HL-60 (cell line): ENCODE measurements around the gene LONP2.
A peak's percentile ranks its signal among the peaks of the same experiment; 100 is the strongest.

Source experiments
- DNase-seq, 2 experiments: peaks; one replicate each; pipeline ENCODE4 v3.0.0-alpha.2; 2010 to 2020; ENCODE audit warnings: low read depth in 1 of 2, low spot score in 1 of 2
- H3K27ac ChIP-seq: fragments of 250-450 bp; sonication (Bioruptor Pico); replicated peaks from 2 replicates; pipeline ENCODE4 v1.5.1; 2020; ENCODE audit warnings: mild to moderate bottlenecking, moderate library complexity
- H3K27me3 ChIP-seq: fragments of 250-450 bp; sonication (Bioruptor Pico); 2 replicates; pipeline ENCODE4 v1.5.1; 2021; ENCODE audit warnings: mild to moderate bottlenecking, moderate library complexity; ENCODE audit not compliant: insufficient read depth, poor library complexity, severe bottlenecking
- H3K4me3 ChIP-seq: replicated peaks from 2 replicates; pipeline ENCODE4 v1.5.1; 2011; ENCODE audit warnings: mild to moderate bottlenecking, control low read depth, low read length; ENCODE audit not compliant: insufficient read depth
- CTCF ChIP-seq: IDR thresholded peaks from one replicate; pipeline ENCODE4 v1.5.1; 2011; ENCODE audit warnings: low read length, control low read depth, inconsistent platforms; ENCODE audit not compliant: insufficient read depth
- GABPA ChIP-seq: IDR thresholded peaks from 2 replicates; pipeline ENCODE4 v1.6.1; 2012; ENCODE audit warnings: low read depth
- POLR2AphosphoS5 ChIP-seq: IDR thresholded peaks from 2 replicates; pipeline ENCODE4 v1.6.1; 2012; ENCODE audit warnings: low read depth
- REST ChIP-seq: IDR thresholded peaks from 2 replicates; pipeline ENCODE4 v1.6.1; 2012; ENCODE audit warnings: low read depth; ENCODE audit not compliant: insufficient replicate concordance
- SPI1 ChIP-seq: IDR thresholded peaks from 2 replicates; pipeline ENCODE4 v1.6.1; 2012; ENCODE audit warnings: low read depth, mild to moderate bottlenecking, borderline replicate concordance

LONP2 gene

GRCh38 chr16:48295488-48296281, 51.6 kb downstream of the LONP2 start:
- no peak for DNase-seq
- no peak overlapping the region for H3K27ac ChIP-seq
- TF ChIP-seq CTCF = no peak
- TF ChIP-seq SPI1 = no peak
- TF ChIP-seq GABPA = no peak
- no peak for TF ChIP-seq POLR2AphosphoS5
- TF ChIP-seq REST = no peak
- no peaks in the 10 kb centered on the region for H3K27me3 ChIP-seq
- no peak overlapping the region for H3K4me3 ChIP-seq

GRCh38 chr16:48299471-48299870, 55.4 kb downstream of the LONP2 start:
- Histone ChIP-seq H3K27ac (no peak overlapping the region), H3K4me3 (no peak overlapping the region), H3K27me3 (no peaks in the 10 kb centered on the region)
- DNase-seq = no peak
- no peak for TF ChIP-seq CTCF
- no peak for TF ChIP-seq GABPA
- TF ChIP-seq SPI1 = no peak
- no peak for TF ChIP-seq REST
- no peak for TF ChIP-seq POLR2AphosphoS5

- no peak for TF ChIP-seq GABPA
- TF ChIP-seq POLR2AphosphoS5 = no peak
- TF ChIP-seq SPI1 = no peak
- no peak for TF ChIP-seq REST
- no peak for TF ChIP-seq CTCF
- H3K27me3 ChIP-seq = no peaks in the 10 kb centered on the region
- no peak for DNase-seq
- 0 out of 2 replicates have a peak overlapping the region, but pooled peaks have one; percentile 5 for H3K27ac ChIP-seq
- H3K4me3 ChIP-seq = no peak overlapping the region
Measured at GRCh38 chr16:48300391-48300856, 56.3 kb downstream of the LONP2 start.
